SK-N-MC (cell line): ENCODE data around the gene PARD3.

ENCODE experiments used
- DNase-seq: peaks from one replicate; pipeline ENCODE4 v3.0.0-alpha.2; 2011; ENCODE audit warnings: low read depth, low spot score
- H3K27ac ChIP-seq: fragments of 200-600 bp; sonication (generic); 2 replicates; pipeline ENCODE4 v1.5.1; 2016; ENCODE audit warnings: mixed run types
- H3K36me3 ChIP-seq: fragments of 200-600 bp; sonication (generic); 2 replicates; pipeline ENCODE4 v1.6.1; 2017; ENCODE audit warnings: antibody characterized with exemption, low read length, mixed read lengths; ENCODE audit not compliant: insufficient read depth
- H3K4me3 ChIP-seq: fragments of 200-600 bp; sonication (generic); 2 replicates; pipeline ENCODE4 v1.5.1; 2016
- H3K9ac ChIP-seq: fragments of 200-600 bp; sonication (generic); 2 replicates; pipeline ENCODE4 v1.8.0; 2017; ENCODE audit warnings: mixed run types, mixed read lengths; ENCODE audit not compliant: insufficient read length
- H3K9me3 ChIP-seq: fragments of 200-600 bp; sonication (generic); 2 replicates; pipeline ENCODE4 v1.6.1; 2017; ENCODE audit warnings: low read depth, mild to moderate bottlenecking, antibody characterized with exemption, low read length, moderate library complexity, mixed read lengths
- EZH2 ChIP-seq: fragments of 200-600 bp; sonication (generic); IDR thresholded peaks from one replicate; pipeline ENCODE4 v1.6.1; 2017; ENCODE audit warnings: antibody characterized with exemption
- FOXP2 ChIP-seq: optimal IDR thresholded peaks from 2 replicates; pipeline ENCODE3; 2011; ENCODE audit warnings: mild to moderate bottlenecking, moderate library complexity; ENCODE audit not compliant: insufficient read depth; ENCODE audit errors: extremely low read length, control extremely low read depth
- POLR2AphosphoS5 ChIP-seq: IDR thresholded peaks from 2 replicates; pipeline ENCODE4 v1.6.1; 2012; ENCODE audit warnings: mild to moderate bottlenecking, low read depth, low read length, borderline replicate concordance

The PARD3 gene

GRCh38 chr10:34240039-34240438 is 575.1 kb downstream of the PARD3 start:
- no peaks in the 10 kb centered on the region for H3K9me3 ChIP-seq
- H3K9ac ChIP-seq = no peak overlapping the region
- H3K36me3 ChIP-seq = no peaks in the 10 kb centered on the region
- no peak for TF ChIP-seq FOXP2
- TF ChIP-seq POLR2AphosphoS5 = no peak
- no peak for TF ChIP-seq EZH2
- no peak overlapping the region for H3K27ac ChIP-seq
- DNase-seq = no peak
- no peak overlapping the region for H3K4me3 ChIP-seq

GRCh38 chr10:34237898-34238455 is 577.1 kb downstream of the PARD3 start:
- H3K36me3 ChIP-seq = no peaks in the 10 kb centered on the region
- H3K9ac ChIP-seq = no peak overlapping the region
- no peak overlapping the region for H3K27ac ChIP-seq
- H3K9me3 ChIP-seq = no peaks in the 10 kb centered on the region
- H3K4me3 ChIP-seq = no peak overlapping the region
- DNase-seq = no peak
- no peak for TF ChIP-seq FOXP2

GRCh38 chr10:34236931-34237330 is 578.2 kb downstream of the PARD3 start:
- TF ChIP-seq EZH2 (no peak), POLR2AphosphoS5 (no peak), FOXP2 (no peak)
- Histone ChIP-seq H3K9ac (no peak overlapping the region), H3K9me3 (no peaks in the 10 kb centered on the region), H3K27ac (no peak overlapping the region), H3K36me3 (no peaks in the 10 kb centered on the region), H3K4me3 (no peak overlapping the region)
- DNase-seq = no peak

- Histone ChIP-seq H3K9me3 (no peaks in the 10 kb centered on the region), H3K27ac (no peak overlapping the region), H3K36me3 (no peaks in the 10 kb centered on the region), H3K4me3 (no peak overlapping the region), H3K9ac (no peak overlapping the region)
- TF ChIP-seq EZH2 = no peak
- DNase-seq = no peak
Measured at GRCh38 chr10:34235164-34235832, 579.8 kb downstream of the PARD3 start.

GRCh38 chr10:34232481-34232880 is 582.6 kb downstream of the PARD3 start:
- Histone ChIP-seq H3K4me3 (no peak overlapping the region), H3K9ac (no peak overlapping the region), H3K27ac (no peak overlapping the region), H3K36me3 (no peaks in the 10 kb centered on the region), H3K9me3 (no peaks in the 10 kb centered on the region)
- TF ChIP-seq POLR2AphosphoS5 (no peak), FOXP2 (no peak), EZH2 (no peak)
- DNase-seq = no peak

- no peak for DNase-seq
- Histone ChIP-seq H3K36me3 (no peaks in the 10 kb centered on the region), H3K9ac (no peak overlapping the region), H3K4me3 (no peak overlapping the region), H3K9me3 (no peaks in the 10 kb centered on the region), H3K27ac (no peak overlapping the region)
- TF ChIP-seq POLR2AphosphoS5 (no peak), EZH2 (no peak), FOXP2 (no peak)
Measured at GRCh38 chr10:34231441-34232180, 583.5 kb downstream of the PARD3 start.

- Histone ChIP-seq H3K4me3 (no peak overlapping the region), H3K9me3 (no peaks in the 10 kb centered on the region), H3K9ac (no peak overlapping the region), H3K36me3 (no peaks in the 10 kb centered on the region), H3K27ac (no peak overlapping the region)
- DNase-seq = no peak
- no peak for TF ChIP-seq EZH2
- no peak for TF ChIP-seq POLR2AphosphoS5
Measured at GRCh38 chr10:34229917-34230316, 585.2 kb downstream of the PARD3 start.

- H3K4me3 ChIP-seq = no peak overlapping the region
- no peak overlapping the region for H3K27ac ChIP-seq
- no peak for DNase-seq
- no peaks in the 10 kb centered on the region for H3K36me3 ChIP-seq
- TF ChIP-seq POLR2AphosphoS5 (no peak), EZH2 (no peak)
- no peak overlapping the region for H3K9ac ChIP-seq
- H3K9me3 ChIP-seq = no peaks in the 10 kb centered on the region
Measured at GRCh38 chr10:34228066-34228465, 587.0 kb downstream of the PARD3 start.

- Histone ChIP-seq H3K36me3 (no peaks in the 10 kb centered on the region), H3K9me3 (no peaks in the 10 kb centered on the region), H3K27ac (no peak overlapping the region), H3K9ac (no peak overlapping the region), H3K4me3 (no peak overlapping the region)
- DNase-seq = no peak
- TF ChIP-seq EZH2 (no peak), POLR2AphosphoS5 (no peak), FOXP2 (no peak)
Measured at GRCh38 chr10:34224639-34225038, 590.5 kb downstream of the PARD3 start.
